ENCODE data around the gene RASSF5. TPM values are rescaled to one million over a fixed set of nuclear protein-coding genes. Genes with fewer than 3 reads are reported as not detected.

The RASSF5 gene
- polyA plus RNA-seq, 1 donor from 2014 or later: 4.0 TPM

DNA sequence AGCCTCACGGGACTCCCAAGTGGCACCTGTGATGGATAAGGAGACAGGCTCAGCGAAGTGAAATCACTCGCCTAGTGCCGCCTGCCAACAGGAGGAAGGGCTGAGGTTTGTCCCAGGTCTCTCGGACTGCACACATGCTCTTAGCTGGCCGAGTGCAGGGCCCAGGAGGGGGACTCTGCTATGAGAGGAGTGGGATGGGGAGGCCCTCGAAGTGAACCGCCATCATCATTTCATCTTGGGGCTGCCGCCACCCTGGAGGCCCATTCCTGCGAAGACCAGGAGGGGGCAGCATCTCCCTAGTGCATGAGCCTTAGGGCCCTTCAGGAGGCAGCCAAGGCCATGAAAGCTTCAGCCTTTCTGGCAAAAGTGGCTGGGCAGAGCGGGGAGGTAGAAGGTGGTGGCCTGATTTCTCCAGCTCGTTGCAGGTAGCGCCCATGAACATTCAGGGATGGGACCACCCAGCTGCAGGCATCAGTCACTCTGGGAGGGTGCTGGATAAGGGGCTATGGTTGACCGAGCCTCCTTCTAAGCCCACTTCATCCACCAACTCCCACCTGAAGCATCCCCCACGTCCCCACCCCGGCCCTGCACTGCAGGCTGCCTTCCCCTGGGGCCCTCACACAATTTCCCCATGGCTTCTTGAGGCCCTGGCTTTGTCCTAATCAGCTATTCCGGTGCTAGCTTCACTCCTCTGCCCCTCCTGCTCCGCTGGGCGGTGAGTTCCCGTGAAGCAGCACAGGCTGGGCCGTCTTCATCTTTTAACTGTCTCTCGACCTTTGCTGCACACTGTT lies 17.2 kb upstream of the RASSF5 start:
- Histone ChIP-seq H3K9ac (ENCODE audit: low read length) (no peak overlapping the region), H3K27ac (ENCODE audit: low read length) (no peak overlapping the region), H3K9me3 (ENCODE audit: low read length) (no peaks in the 10 kb centered on the region), H3K79me2 (replicated peaks; ENCODE audit: insufficient read depth, low read length) (no peaks in the 10 kb centered on the region), H3K9me2 (ENCODE audit: insufficient read depth, low read length) (no peaks in the 10 kb centered on the region), H3F3A (ENCODE audit: insufficient read depth, low read length, poor library complexity, severe bottlenecking) (no peaks in the 10 kb centered on the region), H3K4me2 (ENCODE audit: low read length) (no peak overlapping the region), H3K4me3 (ENCODE audit: low read length) (no peak overlapping the region), H2AFZ (ENCODE audit: low read depth, low read length) (no peak overlapping the region), H3K36me3 (ENCODE audit: insufficient read depth, low read length) (no peaks in the 10 kb centered on the region), H3K27me3 (ENCODE audit: insufficient read depth, low read depth, low read length) (no peaks in the 10 kb centered on the region), H4K20me1 (ENCODE audit: insufficient read depth) (no peaks in the 10 kb centered on the region)
- TF ChIP-seq TAF1 (IDR thresholded peaks at IDR 0.05; ENCODE audit: low read depth) (no peak), EP300 (conservative IDR thresholded peaks at IDR 0.05; ENCODE audit: poor library complexity, severe bottlenecking) (no peak), SMC3 (conservative IDR thresholded peaks at IDR 0.05; ENCODE audit: poor library complexity) (peak; percentile 95), POLR2AphosphoS5 (IDR thresholded peaks at IDR 0.05) (no peak), MXI1 (conservative IDR thresholded peaks at IDR 0.05; ENCODE audit: poor library complexity, severe bottlenecking) (no peak), RAD21 (conservative IDR thresholded peaks at IDR 0.05) (peak; percentile 96)
- TF ChIP-seq, protein P1, sequence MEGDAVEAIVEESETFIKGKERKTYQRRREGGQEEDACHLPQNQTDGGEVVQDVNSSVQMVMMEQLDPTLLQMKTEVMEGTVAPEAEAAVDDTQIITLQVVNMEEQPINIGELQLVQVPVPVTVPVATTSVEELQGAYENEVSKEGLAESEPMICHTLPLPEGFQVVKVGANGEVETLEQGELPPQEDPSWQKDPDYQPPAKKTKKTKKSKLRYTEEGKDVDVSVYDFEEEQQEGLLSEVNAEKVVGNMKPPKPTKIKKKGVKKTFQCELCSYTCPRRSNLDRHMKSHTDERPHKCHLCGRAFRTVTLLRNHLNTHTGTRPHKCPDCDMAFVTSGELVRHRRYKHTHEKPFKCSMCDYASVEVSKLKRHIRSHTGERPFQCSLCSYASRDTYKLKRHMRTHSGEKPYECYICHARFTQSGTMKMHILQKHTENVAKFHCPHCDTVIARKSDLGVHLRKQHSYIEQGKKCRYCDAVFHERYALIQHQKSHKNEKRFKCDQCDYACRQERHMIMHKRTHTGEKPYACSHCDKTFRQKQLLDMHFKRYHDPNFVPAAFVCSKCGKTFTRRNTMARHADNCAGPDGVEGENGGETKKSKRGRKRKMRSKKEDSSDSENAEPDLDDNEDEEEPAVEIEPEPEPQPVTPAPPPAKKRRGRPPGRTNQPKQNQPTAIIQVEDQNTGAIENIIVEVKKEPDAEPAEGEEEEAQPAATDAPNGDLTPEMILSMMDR (IDR thresholded peaks at IDR 0.05; ENCODE audit: poor library complexity, severe bottlenecking): peak; percentile 95
- TF ChIP-seq, protein P2, sequence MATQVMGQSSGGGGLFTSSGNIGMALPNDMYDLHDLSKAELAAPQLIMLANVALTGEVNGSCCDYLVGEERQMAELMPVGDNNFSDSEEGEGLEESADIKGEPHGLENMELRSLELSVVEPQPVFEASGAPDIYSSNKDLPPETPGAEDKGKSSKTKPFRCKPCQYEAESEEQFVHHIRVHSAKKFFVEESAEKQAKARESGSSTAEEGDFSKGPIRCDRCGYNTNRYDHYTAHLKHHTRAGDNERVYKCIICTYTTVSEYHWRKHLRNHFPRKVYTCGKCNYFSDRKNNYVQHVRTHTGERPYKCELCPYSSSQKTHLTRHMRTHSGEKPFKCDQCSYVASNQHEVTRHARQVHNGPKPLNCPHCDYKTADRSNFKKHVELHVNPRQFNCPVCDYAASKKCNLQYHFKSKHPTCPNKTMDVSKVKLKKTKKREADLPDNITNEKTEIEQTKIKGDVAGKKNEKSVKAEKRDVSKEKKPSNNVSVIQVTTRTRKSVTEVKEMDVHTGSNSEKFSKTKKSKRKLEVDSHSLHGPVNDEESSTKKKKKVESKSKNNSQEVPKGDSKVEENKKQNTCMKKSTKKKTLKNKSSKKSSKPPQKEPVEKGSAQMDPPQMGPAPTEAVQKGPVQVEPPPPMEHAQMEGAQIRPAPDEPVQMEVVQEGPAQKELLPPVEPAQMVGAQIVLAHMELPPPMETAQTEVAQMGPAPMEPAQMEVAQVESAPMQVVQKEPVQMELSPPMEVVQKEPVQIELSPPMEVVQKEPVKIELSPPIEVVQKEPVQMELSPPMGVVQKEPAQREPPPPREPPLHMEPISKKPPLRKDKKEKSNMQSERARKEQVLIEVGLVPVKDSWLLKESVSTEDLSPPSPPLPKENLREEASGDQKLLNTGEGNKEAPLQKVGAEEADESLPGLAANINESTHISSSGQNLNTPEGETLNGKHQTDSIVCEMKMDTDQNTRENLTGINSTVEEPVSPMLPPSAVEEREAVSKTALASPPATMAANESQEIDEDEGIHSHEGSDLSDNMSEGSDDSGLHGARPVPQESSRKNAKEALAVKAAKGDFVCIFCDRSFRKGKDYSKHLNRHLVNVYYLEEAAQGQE (IDR thresholded peaks at IDR 0.05; ENCODE audit: borderline replicate concordance): no peak

DNA sequence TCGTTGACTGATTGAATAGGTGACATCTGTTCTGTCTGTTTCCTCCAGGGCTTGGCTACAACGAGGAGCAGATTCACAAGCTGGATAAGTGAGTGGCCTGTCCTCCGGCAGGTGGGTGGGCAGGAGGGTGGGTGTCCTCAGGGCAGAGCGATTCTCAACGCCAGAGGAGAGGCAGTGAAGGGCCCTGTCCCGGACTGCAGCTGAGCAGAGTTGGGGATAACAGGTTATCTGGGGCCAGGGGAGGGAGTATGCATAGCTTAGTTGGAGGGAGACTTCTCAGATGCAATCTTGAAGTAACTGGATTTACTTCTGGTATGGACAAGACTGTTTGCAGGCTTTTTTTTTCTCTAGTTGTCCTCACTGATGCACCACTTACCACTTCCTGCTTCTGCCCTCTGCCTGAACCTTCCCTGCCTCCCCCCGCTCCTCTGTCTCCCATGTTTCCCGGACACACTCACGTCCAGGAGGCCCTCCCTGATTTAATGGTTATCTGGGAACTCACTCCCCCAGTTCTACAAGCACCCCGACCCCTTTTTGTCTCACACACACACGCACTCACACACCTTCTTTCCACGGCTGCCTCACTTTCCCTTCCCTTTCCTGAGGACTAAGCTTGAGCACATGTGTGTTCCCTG lies 16.4 kb upstream of the RASSF5 start:
- TF ChIP-seq SMC3 (conservative IDR thresholded peaks at IDR 0.05; ENCODE audit: poor library complexity) (no peak), EZH2 (IDR thresholded peaks at IDR 0.05; ENCODE audit: borderline replicate concordance, insufficient read depth, low read length, poor library complexity, severe bottlenecking) (no peak), POLR2AphosphoS5 (IDR thresholded peaks at IDR 0.05) (no peak), TAF1 (IDR thresholded peaks at IDR 0.05; ENCODE audit: low read depth) (no peak), EP300 (conservative IDR thresholded peaks at IDR 0.05; ENCODE audit: poor library complexity, severe bottlenecking) (no peak), RAD21 (conservative IDR thresholded peaks at IDR 0.05) (no peak), MXI1 (conservative IDR thresholded peaks at IDR 0.05; ENCODE audit: poor library complexity, severe bottlenecking) (no peak)
- TF ChIP-seq, protein P2 (IDR thresholded peaks at IDR 0.05; ENCODE audit: borderline replicate concordance): no peak
- TF ChIP-seq, protein P1 (IDR thresholded peaks at IDR 0.05; ENCODE audit: poor library complexity, severe bottlenecking): no peak
- Histone ChIP-seq H2AFZ (ENCODE audit: low read depth, low read length) (no peak overlapping the region), H3K4me2 (ENCODE audit: low read length) (no peak overlapping the region)

More for the DNA sequence above, 16.4 kb upstream of the RASSF5 start:
- Histone ChIP-seq H3K4me3 (ENCODE audit: low read length) (no peak overlapping the region), H3K36me3 (ENCODE audit: insufficient read depth, low read length) (no peaks in the 10 kb centered on the region), H3F3A (ENCODE audit: insufficient read depth, low read length, poor library complexity, severe bottlenecking) (no peaks in the 10 kb centered on the region), H3K27ac (ENCODE audit: low read length) (no peak overlapping the region), H3K9me3 (ENCODE audit: low read length) (no peaks in the 10 kb centered on the region), H3K79me2 (replicated peaks; ENCODE audit: insufficient read depth, low read length) (no peaks in the 10 kb centered on the region), H3K9ac (ENCODE audit: low read length) (no peak overlapping the region), H3K27me3 (ENCODE audit: insufficient read depth, low read depth, low read length) (no peaks in the 10 kb centered on the region), H4K20me1 (ENCODE audit: insufficient read depth) (no peaks in the 10 kb centered on the region), H3K9me2 (ENCODE audit: insufficient read depth, low read length) (no peaks in the 10 kb centered on the region)

All from neural cell (in vitro differentiated cells).